ENCODE data around the gene MBOAT2. TPM values are rescaled to one million over a fixed set of nuclear protein-coding genes. Genes with fewer than 3 reads are reported as not detected.

MBOAT2 gene
- total and polyA plus RNA-seq, 11 donors = 4.5 to 34.9 (median 16.1) TPM

GRCh38 chr2:8984855-8985254, 18.6 kb downstream of the MBOAT2 start:
- H3K4me1 ChIP-seq = peaks cover 0 to 9% (median 0%) of the 10 kb centered on the region in 12 donors
- H3K36me3 ChIP-seq = no peaks in the 10 kb centered on the region
- ATAC-seq = no peak
- DNase-seq = no peak
- H3K4me3 ChIP-seq = no peak overlapping the region
- H3K27ac ChIP-seq = peak overlapping the region in 1 of 12 donors; percentile 29
- TF ChIP-seq POLR2A (IDR thresholded peaks at IDR 0.05) (no peak), CTCF (IDR thresholded peaks at IDR 0.05) (no peak)
- intact Hi-C loops (cut with DNase I) = no loop called here
- no peaks in the 10 kb centered on the region for H3K27me3 ChIP-seq
- WGBS, 4 donors = 61 to 62% (median 61%) methylated on average over 4 of the region's 4 CpGs
- H3K9me3 ChIP-seq = peaks cover 0 to 9% (median 0%) of the 10 kb centered on the region in 12 donors

DNA sequence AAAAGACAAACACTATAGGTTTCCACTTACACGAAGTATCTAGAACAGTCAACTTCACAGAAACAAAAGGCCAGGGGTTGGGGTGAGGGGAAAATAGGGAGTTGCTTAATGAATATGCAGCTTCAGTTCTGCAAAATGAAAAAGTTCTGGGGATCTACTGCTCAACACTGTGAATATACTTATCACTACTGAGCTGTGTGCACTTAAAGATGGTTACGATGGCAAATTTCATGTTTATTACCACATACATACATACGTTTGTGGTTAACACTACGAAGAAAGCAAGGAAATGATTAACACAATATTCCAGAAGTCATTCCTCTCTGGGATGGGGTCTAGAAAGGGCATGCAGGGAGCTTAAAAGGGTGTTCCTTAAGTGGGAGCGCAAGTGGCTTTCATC, 19.3 kb downstream of the MBOAT2 start:
- Histone ChIP-seq H3K9me3 (peaks cover 0 to 9% (median 0%) of the 10 kb centered on the region in 12 donors), H3K36me3 (no peaks in the 10 kb centered on the region), H3K27ac (peak overlapping the region in 1 of 12 donors; percentile 29), H3K4me3 (no peak overlapping the region), H3K4me1 (peaks cover 0 to 9% (median 0%) of the 10 kb centered on the region in 12 donors), H3K27me3 (no peaks in the 10 kb centered on the region)
- intact Hi-C loops (cut with DNase I) = no loop called here
- 76 to 80% (median 78%) methylated on average over 5 of the region's 5 CpGs for WGBS, 4 donors
- ATAC-seq = no peak
- DNase-seq = no peak
- TF ChIP-seq CTCF (IDR thresholded peaks at IDR 0.05) = no peak

DNA sequence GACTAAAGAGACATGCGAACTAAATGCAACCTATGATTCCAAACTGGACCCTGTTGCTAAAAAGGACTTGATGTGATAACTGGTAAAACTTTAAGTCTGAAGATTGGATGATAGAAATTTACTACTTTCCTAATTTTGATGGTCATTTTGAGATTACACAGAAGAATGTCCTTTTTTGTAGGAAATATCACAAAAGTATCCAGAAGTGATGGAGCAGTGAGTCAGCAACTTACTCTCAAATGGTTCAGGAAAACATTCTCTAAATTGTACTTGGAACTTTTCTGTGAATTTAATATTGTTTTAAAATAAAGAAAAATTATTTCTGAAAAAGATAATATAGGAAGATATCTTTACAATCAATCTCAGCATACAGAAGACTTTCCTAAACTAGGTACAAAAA, 19.9 kb downstream of the MBOAT2 start:
- no peak overlapping the region for H3K27ac ChIP-seq
- H3K36me3 ChIP-seq = no peaks in the 10 kb centered on the region
- TF ChIP-seq CTCF (IDR thresholded peaks at IDR 0.05) = no peak
- TF ChIP-seq POLR2A (IDR thresholded peaks at IDR 0.05) = no peak
- H3K4me3 ChIP-seq = no peak overlapping the region
- H3K27me3 ChIP-seq = no peaks in the 10 kb centered on the region
- 94 to 100% (median 96%) methylated on average over 1 of the region's 1 CpG for WGBS, 4 donors
- DNase-seq = no peak
- no peak for ATAC-seq
- peaks cover 0 to 9% (median 0%) of the 10 kb centered on the region in 12 donors for H3K4me1 ChIP-seq
- intact Hi-C loops (cut with DNase I) = no loop called here
- H3K9me3 ChIP-seq = peaks cover 0 to 9% (median 0%) of the 10 kb centered on the region in 12 donors

- Histone ChIP-seq H3K36me3 (no peaks in the 10 kb centered on the region), H3K4me1 (peaks cover 0 to 9% (median 0%) of the 10 kb centered on the region in 12 donors), H3K27me3 (no peaks in the 10 kb centered on the region), H3K4me3 (no peak overlapping the region), H3K9me3 (peaks cover 0 to 9% (median 0%) of the 10 kb centered on the region in 12 donors), H3K27ac (no peak overlapping the region)
- 89 to 93% (median 90%) methylated on average over 7 of the region's 7 CpGs for WGBS, 4 donors
- intact Hi-C loops (cut with DNase I) = no loop called here
- DNase-seq (no peak), ATAC-seq (no peak)
- TF ChIP-seq POLR2A (IDR thresholded peaks at IDR 0.05) (no peak), CTCF (IDR thresholded peaks at IDR 0.05) (no peak)
Measured at GRCh38 chr2:8981876-8982275, 21.6 kb downstream of the MBOAT2 start.
